Measurements from ENCODE around the gene LGR4.

LGR4 gene

DNA sequence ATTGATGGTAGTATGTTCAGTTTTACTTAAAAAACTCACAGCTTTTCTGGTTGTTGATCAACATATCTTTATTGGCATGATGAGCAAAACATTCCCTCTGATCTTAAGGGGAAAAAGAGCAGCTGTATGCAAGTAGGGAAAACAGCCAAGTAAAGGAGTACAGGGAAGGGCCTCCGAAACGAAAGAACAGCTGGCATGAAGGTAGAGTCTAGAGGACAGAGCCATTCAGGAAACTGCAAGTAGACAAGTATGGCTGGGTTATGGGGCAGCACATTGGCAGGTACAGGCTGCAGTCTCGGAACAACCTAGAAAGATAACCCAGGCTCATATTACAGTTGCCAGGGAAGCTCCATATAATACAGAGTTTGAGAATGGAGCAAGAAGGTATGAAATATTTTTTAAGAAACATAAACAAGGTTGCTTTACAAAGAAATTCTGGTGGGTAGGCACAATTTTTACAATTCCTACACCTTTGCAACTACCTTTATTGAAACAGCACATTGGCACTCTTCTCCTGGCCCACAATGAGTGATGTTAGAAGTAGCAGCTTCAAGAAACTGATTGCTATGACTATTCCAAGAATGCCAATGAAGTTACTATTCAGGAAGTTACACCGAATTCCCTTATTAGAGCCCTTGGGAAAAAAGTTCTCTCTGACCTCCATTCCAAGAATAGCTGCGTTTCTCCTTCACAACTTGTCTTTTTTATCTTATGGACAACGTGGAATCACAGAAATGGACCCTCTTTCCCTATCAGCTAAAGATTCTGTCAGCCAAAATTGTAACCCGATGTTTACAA, 45.2 kb downstream of the LGR4 start:
- peak; percentile 16 for DNase-seq (ENCODE audit: low spot score)

DNA sequence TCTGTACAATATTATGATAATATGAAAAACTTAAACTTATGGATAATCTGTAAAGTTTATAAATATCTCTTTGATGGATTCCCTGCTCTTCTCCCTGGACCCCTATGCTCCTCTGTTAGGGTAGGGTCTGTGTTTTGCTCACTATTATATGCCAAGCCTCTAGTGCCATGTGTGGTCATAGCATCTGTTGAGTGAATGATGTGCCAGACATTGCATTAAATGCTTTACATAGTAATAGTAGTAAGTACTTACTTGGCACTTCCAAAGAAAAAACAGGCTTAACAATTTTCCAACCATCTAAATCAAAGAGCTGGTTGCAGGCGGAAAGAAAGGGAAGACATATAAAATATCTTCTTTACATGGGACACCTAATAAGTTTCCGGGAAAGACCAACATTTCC, 46.8 kb downstream of the LGR4 start:
- no peak for DNase-seq (ENCODE audit: low spot score)

DNA sequence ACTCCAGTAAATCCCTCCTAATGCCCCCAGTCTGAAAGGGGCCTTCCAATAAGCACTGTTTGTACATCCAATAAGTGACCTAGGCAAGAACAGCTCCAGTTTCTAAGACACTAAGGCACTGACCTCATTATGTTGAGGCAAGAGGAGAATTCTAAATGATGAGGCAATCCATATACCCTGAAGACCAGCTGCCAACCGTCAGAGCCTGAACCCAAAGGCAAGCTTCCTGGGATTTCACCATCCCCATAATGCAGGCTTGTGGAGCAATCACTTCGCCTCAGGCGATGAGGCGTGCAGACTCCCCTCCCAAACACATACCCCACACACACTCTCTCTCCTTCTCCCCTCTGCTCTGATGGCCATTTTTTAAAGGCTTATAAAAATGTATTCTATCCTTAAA, 49.5 kb downstream of the LGR4 start:
- DNase-seq (ENCODE audit: low spot score), result no peak

DNA sequence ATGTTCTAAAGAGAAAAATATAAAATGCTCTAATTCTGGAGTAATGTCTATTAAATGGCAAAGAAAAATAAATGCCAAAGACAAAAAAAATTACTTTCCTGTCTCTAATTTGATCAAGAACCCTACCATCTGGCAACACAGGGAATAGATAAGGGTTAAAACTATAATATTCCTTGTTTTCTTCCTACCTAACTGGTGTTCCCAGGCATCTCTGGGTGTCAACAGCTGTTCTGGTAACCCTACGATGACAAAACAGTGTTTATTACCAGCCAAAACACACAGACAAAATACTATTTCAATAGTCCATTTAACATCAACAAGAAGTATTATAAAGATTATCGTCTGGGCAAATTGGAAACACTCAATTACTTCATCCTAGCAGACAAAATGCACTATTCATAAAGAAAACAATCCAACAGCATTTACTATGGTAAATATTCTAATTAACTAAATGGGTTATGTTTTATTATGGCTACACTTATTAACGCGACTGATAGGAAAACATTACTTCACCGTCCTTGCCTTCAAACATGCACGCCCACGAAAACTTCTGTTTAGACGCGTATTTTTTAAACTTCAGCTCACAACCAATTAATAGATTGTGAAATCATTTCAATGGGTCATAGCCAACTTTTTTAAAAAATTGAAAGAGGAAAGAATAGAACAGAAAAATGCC, 50.6 kb downstream of the LGR4 start:
- no peak for DNase-seq (ENCODE audit: low spot score)

DNA sequence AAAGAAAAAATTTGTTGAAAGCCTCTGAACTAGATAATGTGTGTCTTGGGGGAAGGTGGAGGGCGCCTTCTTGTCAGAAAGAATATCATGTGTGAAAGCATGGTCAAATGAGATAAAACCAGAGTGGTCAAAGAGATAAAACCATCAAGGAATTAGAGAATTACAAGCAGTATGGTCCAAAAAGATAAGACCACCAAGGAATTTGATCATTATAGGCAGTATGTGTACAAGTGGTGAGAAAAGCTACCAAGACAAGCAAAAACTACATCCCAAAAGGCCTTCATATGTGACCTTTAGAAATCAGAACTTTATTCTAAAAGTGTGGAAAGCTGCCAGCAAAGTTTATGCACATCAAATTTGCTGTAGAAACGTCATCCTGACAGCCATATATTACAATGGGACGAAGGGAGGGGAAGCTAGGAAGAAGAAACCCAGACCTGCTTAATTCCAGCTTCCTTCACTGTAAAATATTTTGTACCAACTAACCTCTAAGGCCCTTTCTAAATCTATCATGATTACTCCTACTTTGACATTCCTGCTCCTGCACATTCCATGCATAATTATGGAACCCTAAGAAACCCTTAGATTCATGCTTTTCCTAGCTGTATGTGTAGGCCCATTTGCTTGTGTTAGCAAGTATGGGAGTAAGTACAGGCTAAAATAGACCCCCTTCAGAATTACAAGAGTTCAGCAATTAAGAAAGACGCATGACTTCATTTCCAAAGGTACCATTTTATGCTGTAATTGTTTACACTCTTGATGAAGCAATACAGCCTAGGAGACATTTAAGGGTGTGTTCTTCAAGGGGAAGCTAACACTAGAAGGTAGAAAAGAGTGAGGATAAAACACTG, 51.6 kb downstream of the LGR4 start:
- no peak for DNase-seq (ENCODE audit: low spot score)

DNA sequence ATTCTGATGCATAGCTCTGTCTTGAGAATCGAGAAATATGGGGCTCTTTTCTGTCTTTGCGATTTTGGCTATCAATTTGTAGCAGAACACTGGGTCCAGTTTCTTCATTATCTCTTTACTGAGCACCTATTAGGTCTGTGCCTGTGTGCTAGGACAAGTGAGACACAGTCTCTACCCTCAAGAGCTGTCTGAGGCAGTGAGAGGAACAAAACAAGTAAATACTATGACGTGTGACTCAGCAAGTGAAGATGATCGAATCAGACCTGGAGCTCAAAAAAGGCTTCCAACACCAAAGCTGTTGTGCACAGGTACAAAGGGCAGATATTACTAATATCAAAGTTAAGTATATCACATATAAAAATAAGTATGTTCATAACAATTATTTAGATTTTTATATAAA, 52.4 kb downstream of the LGR4 start:
- DNase-seq (ENCODE audit: low spot score), result no peak

DNA sequence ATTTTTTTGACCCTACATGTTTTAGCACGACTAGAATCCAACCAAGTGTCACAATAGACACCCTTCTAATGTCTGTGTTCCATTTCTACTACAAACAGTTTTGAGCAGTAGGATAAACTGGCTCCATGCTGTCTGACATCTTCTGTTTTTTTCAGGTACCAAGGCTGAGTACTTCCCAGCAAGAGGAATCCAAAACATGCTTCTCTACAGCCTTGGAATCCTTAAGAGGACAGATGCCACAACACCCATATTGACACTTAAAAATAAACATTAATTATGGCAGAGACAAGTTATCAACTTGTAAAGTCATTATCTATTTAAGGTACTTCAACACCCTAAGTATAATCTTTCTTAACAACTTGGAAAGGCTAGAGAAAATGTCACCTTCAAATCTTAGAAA, 54.2 kb downstream of the LGR4 start:
- DNase-seq (ENCODE audit: low spot score), result no peak

DNA sequence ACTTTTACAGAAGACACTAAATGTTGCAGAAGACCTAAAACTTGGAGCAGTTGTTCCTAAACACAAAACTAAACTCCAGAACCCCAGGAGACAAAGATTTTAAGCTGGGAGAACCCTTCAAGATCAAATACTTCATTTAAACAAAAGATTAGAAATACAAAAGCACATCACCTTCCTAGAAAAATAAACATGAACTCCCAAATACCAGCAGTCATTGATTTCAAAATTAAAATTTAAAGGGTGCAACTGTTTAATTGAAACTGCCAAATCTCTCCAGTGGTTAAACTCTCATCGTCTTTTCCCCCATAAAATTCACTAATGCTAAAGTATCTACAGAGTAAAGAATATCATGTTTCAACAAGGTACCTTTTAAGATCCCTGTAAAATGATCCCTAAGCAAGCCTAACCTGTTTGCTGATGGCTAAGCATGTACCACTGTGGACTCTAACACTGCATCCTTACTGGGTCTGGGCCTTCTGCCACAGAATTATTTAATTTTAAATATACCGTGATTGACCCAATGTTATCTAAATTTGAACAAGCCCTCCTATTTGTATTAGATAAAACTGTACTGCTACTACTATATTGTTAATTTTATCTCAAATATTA, 55.9 kb downstream of the LGR4 start:
- no peak for DNase-seq (ENCODE audit: low spot score)

DNA sequence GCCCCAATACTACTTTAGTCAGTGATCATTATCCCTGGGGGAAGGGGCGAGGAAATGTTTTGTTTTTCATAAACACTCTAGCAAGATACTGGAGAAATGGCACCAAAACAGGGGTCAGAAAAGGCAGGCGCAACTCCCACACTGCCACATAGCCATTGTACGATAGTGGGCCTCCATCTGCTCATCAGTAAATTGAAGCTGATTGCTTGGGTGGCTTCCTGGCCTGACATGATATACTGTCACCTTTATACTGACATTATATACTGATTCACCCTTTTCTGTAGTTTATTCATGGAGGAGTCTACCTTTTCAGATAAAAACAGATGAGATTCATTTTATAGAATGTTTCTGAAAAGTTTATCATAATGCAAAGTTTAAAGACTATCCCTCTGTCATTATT, 57.9 kb downstream of the LGR4 start:
- no peak for DNase-seq (ENCODE audit: low spot score)

DNA sequence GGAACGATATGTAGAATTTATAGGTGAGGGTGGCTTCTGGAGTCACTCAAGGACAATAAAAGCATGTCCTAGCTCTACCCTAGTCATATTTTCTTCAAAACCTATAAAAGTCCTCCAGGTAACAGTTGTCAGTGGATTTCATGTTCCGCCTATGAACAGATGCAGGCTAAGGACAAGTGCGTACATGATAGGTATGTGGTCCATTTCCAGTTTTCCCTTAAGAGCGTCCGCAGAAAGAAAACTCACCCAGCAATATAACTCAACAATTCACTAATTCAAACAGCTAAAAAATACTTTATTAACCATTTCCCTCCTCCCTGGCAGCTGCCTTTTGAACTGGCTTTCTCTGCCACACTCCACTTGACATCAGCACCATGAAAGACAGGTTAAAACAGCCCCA, 59.4 kb downstream of the LGR4 start:
- DNase-seq (ENCODE audit: low spot score), result no peak

DNA sequence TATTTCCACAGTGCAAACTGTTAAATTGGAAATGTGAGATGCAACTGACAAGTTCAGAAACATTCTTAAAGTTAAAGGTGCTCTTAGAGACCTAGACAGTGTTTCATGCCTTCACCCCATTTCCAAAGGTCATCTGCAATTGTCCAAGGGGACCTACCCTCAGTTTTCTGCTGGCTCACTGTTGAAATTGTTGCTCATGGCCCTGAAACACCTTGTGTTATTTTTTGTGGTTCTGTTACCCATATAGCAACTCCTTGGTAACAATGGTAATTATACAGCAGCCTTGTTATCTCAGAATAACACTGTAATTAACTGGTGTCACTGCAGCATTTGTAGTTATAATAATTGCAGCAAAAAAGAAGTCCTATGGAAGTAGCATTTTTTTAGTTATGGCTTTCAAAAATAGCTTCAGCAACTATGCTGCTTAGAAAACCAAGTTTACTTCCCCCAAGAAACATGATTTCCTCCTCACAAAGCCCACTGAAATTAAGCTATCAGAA, 60.3 kb downstream of the LGR4 start:
- DNase-seq (ENCODE audit: low spot score), result no peak

DNA sequence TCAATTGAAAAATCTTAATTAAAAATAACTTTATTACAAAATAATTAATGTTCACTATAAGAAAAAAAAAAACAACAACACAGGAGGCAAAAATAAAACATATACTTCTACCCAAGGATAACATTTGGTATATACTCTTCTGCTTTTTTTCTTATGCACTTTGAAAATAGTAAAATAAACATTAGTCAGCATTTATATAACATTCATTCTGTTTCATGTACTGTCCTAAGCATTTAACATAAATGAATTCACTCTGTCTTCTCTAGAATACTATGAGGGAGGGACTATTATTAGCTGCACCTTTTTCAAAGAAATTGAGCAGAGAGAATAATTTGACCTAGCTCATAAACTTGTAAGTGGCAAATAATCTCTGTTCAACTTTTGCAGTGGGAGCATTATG, 61.3 kb downstream of the LGR4 start:
- no peak for DNase-seq (ENCODE audit: low spot score)

DNA sequence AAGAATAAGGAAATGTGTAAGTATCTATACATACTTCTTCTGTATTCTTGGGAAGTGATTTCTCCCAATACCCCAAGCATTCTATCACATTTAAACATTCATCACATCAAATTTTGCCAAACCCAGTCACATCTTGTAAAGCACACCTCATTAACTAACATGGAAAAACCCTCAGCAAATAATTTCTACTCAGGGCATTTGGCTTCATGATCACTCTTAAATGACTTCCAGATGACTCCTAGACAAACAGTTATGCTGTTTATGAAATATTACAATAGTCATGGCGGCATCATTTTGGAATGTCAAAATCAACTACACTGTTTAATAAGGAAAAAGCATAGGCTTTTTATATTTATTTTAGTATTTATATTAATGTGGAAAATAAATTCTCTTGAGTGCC, 62.3 kb downstream of the LGR4 start:
- DNase-seq (ENCODE audit: low spot score), result no peak

DNA sequence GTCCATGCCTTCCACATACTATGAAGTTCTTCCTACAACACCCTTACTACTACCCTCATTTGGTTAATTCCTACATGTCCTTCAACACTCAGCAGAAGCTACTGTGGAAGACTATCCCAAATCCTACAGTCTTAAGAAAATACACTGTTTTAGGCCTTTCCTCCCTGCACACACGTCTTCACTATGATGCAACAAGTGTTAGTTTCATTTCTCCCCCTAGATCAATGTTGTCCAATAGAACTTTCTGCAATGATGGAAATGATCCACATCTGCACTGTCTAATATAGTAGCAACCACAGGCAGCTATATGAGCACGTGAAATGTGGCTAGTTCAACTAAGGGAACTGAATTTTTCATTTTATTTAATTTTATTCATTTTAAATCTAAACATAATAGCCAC, 62.8 kb downstream of the LGR4 start:
- DNase-seq (ENCODE audit: low spot score), result no peak

DNA sequence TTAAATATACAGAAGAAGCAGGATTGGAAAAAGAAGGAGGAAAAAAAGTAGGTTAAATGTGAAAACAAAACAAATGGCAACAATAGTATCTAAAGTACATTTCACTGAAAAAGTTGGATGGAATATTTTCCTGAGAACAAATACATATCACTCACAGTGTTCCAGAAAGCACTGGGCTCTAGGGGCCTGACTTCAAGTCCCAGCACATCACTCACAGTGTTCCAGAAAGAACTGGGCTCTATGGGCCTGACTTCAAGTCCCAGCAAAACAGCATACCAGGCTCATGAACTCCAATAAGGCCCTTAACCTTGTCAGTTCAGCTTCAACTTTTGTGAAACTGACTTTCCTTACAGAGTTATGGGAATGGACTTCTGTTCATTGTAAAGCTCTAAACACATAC, 63.5 kb downstream of the LGR4 start:
- DNase-seq (ENCODE audit: low spot score), result no peak

DNA sequence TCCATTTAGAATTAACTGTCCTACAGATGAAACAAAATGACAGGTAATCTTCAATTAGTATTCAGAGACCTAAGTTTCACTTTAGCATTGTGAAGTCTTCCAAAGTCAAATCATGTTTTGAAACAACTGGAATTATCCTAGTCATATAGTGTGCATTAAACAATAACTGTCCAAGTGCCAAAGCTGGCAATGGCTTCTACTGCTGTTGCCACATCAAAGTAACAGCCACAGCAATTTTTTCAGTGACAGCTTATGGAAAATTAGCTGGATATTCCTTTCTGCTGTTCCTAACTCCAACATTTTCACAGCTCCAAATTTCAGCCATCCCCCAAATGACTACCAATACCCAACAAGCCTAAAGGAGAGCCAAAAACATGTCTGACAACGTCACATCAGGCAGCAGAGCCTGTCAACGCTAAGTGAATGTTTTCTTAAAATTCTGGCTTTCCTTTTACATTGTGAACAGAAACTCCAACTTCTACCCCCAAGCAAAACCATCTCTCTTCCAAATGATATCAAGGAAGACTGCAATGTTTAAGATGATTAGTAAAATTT, 64.3 kb downstream of the LGR4 start:
- no peak for DNase-seq (ENCODE audit: low spot score)

DNA sequence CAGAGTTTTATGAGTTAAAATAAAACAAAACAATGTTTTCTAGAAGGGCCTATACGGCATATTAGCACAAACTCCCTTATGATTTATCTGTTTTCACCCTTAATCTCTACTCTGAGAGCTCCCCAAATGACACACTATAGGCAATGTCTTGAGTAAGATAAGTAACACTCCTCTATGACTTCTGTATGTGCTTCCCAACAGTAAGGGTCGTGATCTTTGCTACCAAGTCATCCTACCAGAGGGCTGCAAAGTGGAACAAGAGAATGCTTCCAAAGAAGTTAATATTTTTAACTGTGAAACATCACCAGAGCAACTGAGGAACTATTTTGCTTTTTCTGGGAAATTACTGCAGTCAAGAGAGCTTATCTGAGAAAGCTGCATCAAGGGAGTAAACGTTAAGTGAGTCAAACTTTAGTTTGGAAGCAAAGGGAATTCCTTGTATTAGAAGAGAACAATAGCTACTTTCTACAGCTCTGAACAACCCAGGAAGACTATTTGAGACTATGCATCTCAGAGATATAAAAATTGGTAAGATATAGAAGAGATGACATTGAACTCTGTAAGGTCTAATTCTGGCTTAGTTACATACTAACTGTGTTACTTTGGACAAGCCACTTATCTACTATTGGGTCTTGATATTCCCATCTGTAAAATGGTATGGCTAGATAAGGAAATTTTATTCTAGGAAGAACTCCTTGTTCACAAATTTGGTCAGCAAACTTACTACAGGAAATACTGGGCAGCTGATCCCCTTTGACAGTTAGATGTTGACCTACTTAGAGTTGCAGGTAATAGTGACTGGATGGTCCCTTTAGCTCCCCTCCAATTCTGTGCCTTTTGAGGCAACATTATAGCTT, 65.9 kb downstream of the LGR4 start:
- DNase-seq (ENCODE audit: low spot score), result no peak

DNA sequence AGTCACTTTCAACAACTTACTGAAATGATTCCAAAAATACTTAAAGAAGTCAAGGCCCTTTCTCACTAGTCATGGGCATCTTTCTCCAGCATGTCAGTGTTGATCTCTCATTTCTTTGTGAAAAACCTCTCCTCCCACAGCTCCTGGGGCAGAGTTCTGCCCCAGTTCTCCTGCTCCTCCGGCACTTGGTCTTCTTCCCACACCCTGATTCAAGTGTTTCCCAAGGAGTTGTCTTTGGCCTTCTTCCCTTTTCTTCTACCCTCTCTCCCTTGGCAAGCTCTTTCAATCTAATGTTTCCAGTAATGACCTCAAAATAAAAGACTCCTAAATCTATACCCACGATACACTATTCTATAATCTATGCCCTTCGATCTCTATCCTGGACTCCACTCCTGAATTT, 67.5 kb downstream of the LGR4 start:
- no peak for DNase-seq (ENCODE audit: low spot score)

DNA sequence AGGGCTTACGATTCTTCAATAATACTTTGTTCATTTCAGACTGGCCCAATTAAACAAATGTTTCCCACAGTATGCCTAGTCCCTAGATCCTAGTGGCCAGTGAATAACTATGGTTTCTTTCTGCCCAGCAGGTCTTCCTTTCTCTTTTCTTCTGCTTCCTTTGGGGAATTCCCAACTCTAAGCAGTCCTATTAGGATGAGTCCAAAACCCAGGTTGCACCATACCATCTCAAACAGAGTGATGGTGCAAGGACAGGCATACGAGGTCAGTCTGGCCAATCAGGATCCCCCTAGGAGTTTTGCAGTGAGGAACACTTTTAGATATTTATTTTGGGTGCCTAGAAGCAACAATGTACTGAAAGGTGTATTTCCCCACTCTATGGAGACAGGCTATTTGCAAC, 68.2 kb downstream of the LGR4 start:
- no peak for DNase-seq (ENCODE audit: low spot score)

DNA sequence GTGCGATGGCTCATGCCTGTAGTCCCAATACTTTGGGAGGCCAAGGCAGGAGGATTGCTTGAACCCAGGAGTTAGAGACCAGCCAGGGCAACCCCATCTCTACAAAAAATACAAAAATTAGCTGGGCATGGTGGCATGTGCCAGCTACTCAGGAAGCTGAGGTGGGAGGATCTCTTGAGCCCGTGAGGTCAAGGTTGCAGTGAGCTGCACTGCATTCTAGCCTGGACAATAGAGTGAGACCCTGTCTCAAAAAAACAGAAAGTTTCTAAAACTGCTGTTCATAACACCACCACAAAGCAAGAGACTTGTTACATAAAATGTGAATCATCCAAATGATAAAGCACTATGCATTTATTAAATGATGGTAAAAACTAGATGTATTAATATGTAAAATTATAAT, 69.4 kb downstream of the LGR4 start:
- no peak for DNase-seq (ENCODE audit: low spot score)

DNA sequence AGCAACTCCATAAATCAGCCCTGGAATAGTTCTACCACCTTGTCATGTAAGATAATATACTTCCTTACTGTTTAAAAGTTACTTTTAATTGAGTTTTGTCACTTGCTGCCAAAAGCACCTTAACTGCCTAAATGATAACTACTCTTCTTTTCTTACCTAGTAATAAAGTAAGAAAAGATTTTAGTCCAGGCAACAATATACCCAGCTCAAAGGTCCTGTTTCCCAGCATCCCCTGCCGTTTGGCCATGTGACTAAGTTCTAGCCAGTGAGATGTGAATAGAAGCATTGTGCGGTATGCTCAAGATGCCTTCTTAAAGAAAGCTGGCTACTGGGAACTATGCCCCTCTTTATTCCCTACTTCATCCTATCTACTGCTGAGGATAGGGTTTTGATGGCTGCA, 70.1 kb downstream of the LGR4 start:
- no peak for DNase-seq (ENCODE audit: low spot score)
